H9 (cell line): ENCODE measurements around the gene DPYSL5. TPM values are rescaled to one million over a fixed set of nuclear protein-coding genes. Genes with fewer than 3 reads are reported as not detected.

ENCODE experiments used
- DNase-seq: peaks from one replicate; pipeline ENCODE4 v3.0.0-alpha.2; 2017
- H2AFZ ChIP-seq: one replicate; pipeline ENCODE4 v1.6.1; 2013; ENCODE audit warnings: mild to moderate bottlenecking, low read length, control low read depth, moderate library complexity
- H2AK5ac ChIP-seq: 2 replicates; pipeline ENCODE4 v1.6.1; 2013; ENCODE audit warnings: low read length, control low read depth, mixed read lengths; ENCODE audit not compliant: insufficient read length
- H2BK120ac ChIP-seq: one replicate; pipeline ENCODE4 v1.6.1; 2013; ENCODE audit warnings: low read depth, mild to moderate bottlenecking, low read length, control low read depth, inconsistent platforms; ENCODE audit not compliant: poor library complexity, severe bottlenecking
- H2BK12ac ChIP-seq: 2 replicates; pipeline ENCODE4 v1.6.1; 2013; ENCODE audit warnings: low read length, control low read depth, mixed read lengths, low read depth; ENCODE audit not compliant: insufficient read length
- H2BK15ac ChIP-seq: 2 replicates; pipeline ENCODE4 v1.6.1; 2013; ENCODE audit warnings: low read depth, low read length, control low read depth
- H2BK20ac ChIP-seq: one replicate; pipeline ENCODE4 v1.6.1; 2013; ENCODE audit warnings: low read depth, mild to moderate bottlenecking, low read length, control low read depth, inconsistent platforms; ENCODE audit not compliant: poor library complexity, severe bottlenecking
- H2BK5ac ChIP-seq: 2 replicates; pipeline ENCODE4 v1.6.1; 2013; ENCODE audit warnings: low read length, control low read depth, mixed read lengths; ENCODE audit not compliant: insufficient read length
- H3K14ac ChIP-seq: 2 replicates; pipeline ENCODE4 v1.6.1; 2013; ENCODE audit warnings: low read length, control low read depth; ENCODE audit not compliant: insufficient read depth
- H3K18ac ChIP-seq: 2 replicates; pipeline ENCODE4 v1.6.1; 2013; ENCODE audit warnings: low read depth, mild to moderate bottlenecking, mixed read lengths, low read length, control low read depth; ENCODE audit not compliant: insufficient read length
- H3K23ac ChIP-seq: 2 replicates; pipeline ENCODE4 v1.6.1; 2013; ENCODE audit warnings: low read length, control low read depth, mixed read lengths, low read depth; ENCODE audit not compliant: insufficient read length
- H3K23me2 ChIP-seq: 2 replicates; pipeline ENCODE4 v1.6.1; 2013; ENCODE audit warnings: low read depth, mild to moderate bottlenecking, mixed read lengths, low read length, control low read depth; ENCODE audit not compliant: insufficient read length, poor library complexity, severe bottlenecking
- H3K27ac ChIP-seq: 2 replicates; pipeline ENCODE4 v1.5.1; 2013; ENCODE audit warnings: low read length, control low read depth, mixed read lengths, low read depth; ENCODE audit not compliant: insufficient read length
- H3K27me3 ChIP-seq: 2 replicates; pipeline ENCODE4 v1.6.1; 2013; ENCODE audit warnings: low read length, control low read depth, inconsistent platforms; ENCODE audit not compliant: insufficient read depth
- H3K4ac ChIP-seq: 2 replicates; pipeline ENCODE4 v1.6.1; 2013; ENCODE audit warnings: low read depth, mild to moderate bottlenecking, control low read depth, inconsistent platforms, low read length, moderate library complexity
- H3K4me1 ChIP-seq: 2 replicates; pipeline ENCODE4 v1.6.1; 2013; ENCODE audit warnings: low read length, control low read depth, inconsistent platforms; ENCODE audit not compliant: insufficient read depth
- H3K4me2 ChIP-seq: 2 replicates; pipeline ENCODE4 v1.6.1; 2013; ENCODE audit warnings: low read length, control low read depth, mixed read lengths; ENCODE audit not compliant: insufficient read length, insufficient read depth
- H3K56ac ChIP-seq: 2 replicates; pipeline ENCODE4 v1.6.1; 2013; ENCODE audit warnings: low read depth, mild to moderate bottlenecking, mixed read lengths, low read length, control low read depth; ENCODE audit not compliant: insufficient read length
- H3K79me1 ChIP-seq: 2 replicates; pipeline ENCODE4 v1.6.1; 2013; ENCODE audit warnings: low read depth, mild to moderate bottlenecking, moderate library complexity, low read length, control low read depth, inconsistent platforms; ENCODE audit not compliant: insufficient read depth, poor library complexity, severe bottlenecking
- H3K79me2 ChIP-seq: 2 replicates; pipeline ENCODE4 v1.6.1; 2013; ENCODE audit warnings: low read length, control low read depth, inconsistent platforms; ENCODE audit not compliant: insufficient read depth
- H3K9ac ChIP-seq: 2 replicates; pipeline ENCODE4 v1.6.1; 2013; ENCODE audit warnings: low read length, control low read depth, mixed read lengths; ENCODE audit not compliant: insufficient read length; ENCODE audit errors: extremely low read depth
- H3K9me3 ChIP-seq: one replicate; pipeline ENCODE4 v1.6.1; 2013; ENCODE audit warnings: low read depth, low read length, inconsistent platforms; ENCODE audit not compliant: control insufficient read depth
- H3T11ph ChIP-seq: one replicate; pipeline ENCODE4 v1.6.1; 2013; ENCODE audit warnings: mild to moderate bottlenecking, low read length, control low read depth, inconsistent platforms
- H4K20me1 ChIP-seq: one replicate; pipeline ENCODE4 v1.6.1; 2013; ENCODE audit not compliant: control insufficient read depth, insufficient read length, insufficient read depth
- H4K5ac ChIP-seq: 2 replicates; pipeline ENCODE4 v1.6.1; 2013; ENCODE audit warnings: low read depth, mild to moderate bottlenecking, mixed read lengths, low read length, control low read depth; ENCODE audit not compliant: insufficient read length
- H4K8ac ChIP-seq: replicated peaks from 2 replicates; pipeline ENCODE4 v1.6.1; 2013; ENCODE audit warnings: low read length, control low read depth, mixed read lengths, low read depth; ENCODE audit not compliant: insufficient read length
- H4K91ac ChIP-seq: 2 replicates; pipeline ENCODE4 v1.6.1; 2013; ENCODE audit warnings: low read depth, mild to moderate bottlenecking, moderate library complexity, mixed read lengths, low read length, control low read depth; ENCODE audit not compliant: insufficient read length
- H3K27ac Mint-ChIP-seq, 3 experiments: 2 replicates in 2 of 3; 3 replicates in 1 of 3; pipeline ENCODE4 v1.8.0; 2020 to 2021; ENCODE audit warnings: mixed read lengths in 3 of 3, mild to moderate bottlenecking in 1 of 3, moderate library complexity in 1 of 3
- H3K27me3 Mint-ChIP-seq: 2 replicates; pipeline ENCODE4 v1.8.0; 2021; ENCODE audit warnings: low read depth, mild to moderate bottlenecking, moderate library complexity, mixed read lengths
- H3K36me3 Mint-ChIP-seq, 3 experiments: 2 replicates in 2 of 3; 3 replicates in 1 of 3; pipeline ENCODE4 v1.8.0; 2020 to 2021; ENCODE audit warnings: low read depth in 3 of 3, mixed read lengths in 3 of 3; ENCODE audit not compliant: insufficient read depth in 1 of 3
- H3K4me1 Mint-ChIP-seq, 2 experiments: 2 replicates each; pipeline ENCODE4 v1.8.0; 2020; ENCODE audit warnings: mixed read lengths in 2 of 2
- H3K4me3 Mint-ChIP-seq, 2 experiments: 2 replicates in 1 of 2; 3 replicates in 1 of 2; pipeline ENCODE4 v1.8.0; 2020 to 2021; ENCODE audit warnings: mild to moderate bottlenecking in 2 of 2, mixed read lengths in 2 of 2, moderate library complexity in 1 of 2
- H3K9me3 Mint-ChIP-seq, 2 experiments: 2 replicates in 1 of 2; 3 replicates in 1 of 2; pipeline ENCODE4 v1.8.0; 2020; ENCODE audit warnings: mild to moderate bottlenecking in 2 of 2, mixed read lengths in 2 of 2, moderate library complexity in 1 of 2
- WGBS: extraction: QIAGEN DNeasy Blood & Tissue Kit; methylation state at CpG from one replicate; pipeline ENCODE4 v1.1.7; 2013; ENCODE audit warnings: missing lambda C conversion rate, low lambda C conversion rate, mixed read lengths; ENCODE audit not compliant: insufficient read length; ENCODE audit errors: extremely low coverage; 5-methylcytosine and 5-hydroxymethylcytosine counted together
- total RNA-seq: library from RNA; stranded (reverse); gene quantifications from 2 replicates; pipeline ENCODE4 v1.2.1, GENCODE V29; 2021
- TF ChIP-seq, protein P1 (sequence below): fragments of 200-600 bp; sonication (generic); conservative IDR thresholded peaks from 3 replicates; pipeline ENCODE4 v1.8.0; 2021; ENCODE audit warnings: antibody characterized with exemption, mild to moderate bottlenecking

Gene DPYSL5
- total RNA-seq, 1 experiment from 2014 or later: 6.4 TPM

DNA sequence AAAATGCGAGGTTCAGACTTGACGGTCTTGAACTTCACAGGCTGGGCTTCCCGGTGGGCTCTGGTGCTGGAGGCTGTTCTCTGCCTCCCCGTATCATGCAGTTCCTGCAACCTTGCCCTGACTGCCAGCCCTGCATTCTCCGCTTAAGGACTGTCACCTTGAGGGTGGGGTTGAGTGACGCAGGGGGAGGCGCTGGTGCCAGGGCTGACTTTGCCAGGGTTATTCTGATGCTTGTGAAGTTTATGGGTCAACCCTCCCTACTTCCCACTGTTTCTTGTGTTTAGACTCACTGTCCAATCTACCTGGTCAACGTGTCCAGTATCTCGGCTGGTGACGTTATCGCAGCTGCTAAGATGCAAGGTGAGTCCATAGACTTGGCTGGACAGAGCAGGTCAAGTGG lies 85.0 kb downstream of the DPYSL5 start:
- no peak overlapping the region for H2BK120ac ChIP-seq

More for the DNA sequence above, 85.0 kb downstream of the DPYSL5 start:
- Histone ChIP-seq H3K23me2 (no peaks in the 10 kb centered on the region), H3T11ph (no peak overlapping the region), H2BK12ac (no peak overlapping the region), H3K79me1 (no peaks in the 10 kb centered on the region), H2BK5ac (no peak overlapping the region), H4K5ac (no peak overlapping the region), H2AK5ac (no peak overlapping the region), H3K18ac (no peak overlapping the region), H3K9ac (no peak overlapping the region), H2BK20ac (no peak overlapping the region), H3K27me3 (no peaks in the 10 kb centered on the region), H3K27ac (no peak overlapping the region), H3K9me3 (no peaks in the 10 kb centered on the region), H3K79me2 (no peaks in the 10 kb centered on the region), H3K4ac (no peak overlapping the region), H3K14ac (no peak overlapping the region), H4K8ac (no peak overlapping the region), H3K23ac (no peak overlapping the region), H3K4me1 (no peaks in the 10 kb centered on the region), H2BK15ac (no peak overlapping the region), H3K56ac (no peak overlapping the region), H4K91ac (no peak overlapping the region), H4K20me1 (no peaks in the 10 kb centered on the region), H3K4me2 (no peak overlapping the region), H2AFZ (no peak overlapping the region)
- TF ChIP-seq, protein P1, sequence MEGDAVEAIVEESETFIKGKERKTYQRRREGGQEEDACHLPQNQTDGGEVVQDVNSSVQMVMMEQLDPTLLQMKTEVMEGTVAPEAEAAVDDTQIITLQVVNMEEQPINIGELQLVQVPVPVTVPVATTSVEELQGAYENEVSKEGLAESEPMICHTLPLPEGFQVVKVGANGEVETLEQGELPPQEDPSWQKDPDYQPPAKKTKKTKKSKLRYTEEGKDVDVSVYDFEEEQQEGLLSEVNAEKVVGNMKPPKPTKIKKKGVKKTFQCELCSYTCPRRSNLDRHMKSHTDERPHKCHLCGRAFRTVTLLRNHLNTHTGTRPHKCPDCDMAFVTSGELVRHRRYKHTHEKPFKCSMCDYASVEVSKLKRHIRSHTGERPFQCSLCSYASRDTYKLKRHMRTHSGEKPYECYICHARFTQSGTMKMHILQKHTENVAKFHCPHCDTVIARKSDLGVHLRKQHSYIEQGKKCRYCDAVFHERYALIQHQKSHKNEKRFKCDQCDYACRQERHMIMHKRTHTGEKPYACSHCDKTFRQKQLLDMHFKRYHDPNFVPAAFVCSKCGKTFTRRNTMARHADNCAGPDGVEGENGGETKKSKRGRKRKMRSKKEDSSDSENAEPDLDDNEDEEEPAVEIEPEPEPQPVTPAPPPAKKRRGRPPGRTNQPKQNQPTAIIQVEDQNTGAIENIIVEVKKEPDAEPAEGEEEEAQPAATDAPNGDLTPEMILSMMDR: no peak
- peak; percentile 5 for DNase-seq
- H3K4me3 Mint-ChIP-seq: no peak overlapping the region
- no peaks in the 10 kb centered on the region for H3K9me3 Mint-ChIP-seq
- H3K27ac Mint-ChIP-seq: no peak overlapping the region
- H3K36me3 Mint-ChIP-seq: peaks cover 0 to 6% (median 0%) of the 10 kb centered on the region in 3 experiments; a peak in 2 of 7 replicates
- WGBS: no CpG with 5 or more reads among the region's 11 CpGs
- H3K4me1 Mint-ChIP-seq: peaks cover 0 to 4% of the 10 kb centered on the region in 2 experiments; a peak in 2 of 4 replicates
- H3K27me3 Mint-ChIP-seq: peaks cover 10% of the 10 kb centered on the region
